Neural progenitor cell (in vitro differentiated cells): ENCODE results near the gene DCAF4. TPM values are rescaled to one million over a fixed set of nuclear protein-coding genes. Genes with fewer than 3 reads are reported as not detected.

ENCODE experiments used
- DNase-seq: peaks from one replicate; pipeline ENCODE4 v3.0.0-alpha.2; 2016; ENCODE audit warnings: low spot score
- H2AFZ ChIP-seq: fragments of 200-600 bp; sonication (generic); replicated peaks from 2 replicates; pipeline ENCODE4 v1.6.1; 2016; ENCODE audit warnings: antibody characterized with exemption
- H3F3A ChIP-seq: fragments of 200-600 bp; sonication (generic); 2 replicates; pipeline ENCODE4 v1.6.1; 2016; ENCODE audit warnings: antibody characterized with exemption, low read depth
- H3K27ac ChIP-seq: fragments of 200-600 bp; sonication (generic); 2 replicates; pipeline ENCODE4 v1.5.1; 2016; ENCODE audit warnings: mild to moderate bottlenecking
- H3K27me3 ChIP-seq: fragments of 200-600 bp; sonication (generic); 2 replicates; pipeline ENCODE4 v1.6.1; 2016; ENCODE audit warnings: mild to moderate bottlenecking, moderate library complexity
- H3K36me3 ChIP-seq: fragments of 200-600 bp; sonication (generic); 2 replicates; pipeline ENCODE4 v1.5.1; 2016
- H3K4me1 ChIP-seq: fragments of 200-600 bp; sonication (generic); 2 replicates; pipeline ENCODE4 v1.6.1; 2016; ENCODE audit warnings: mixed run types
- H3K4me2 ChIP-seq: fragments of 200-600 bp; sonication (generic); 2 replicates; pipeline ENCODE4 v1.6.1; 2016
- H3K4me3 ChIP-seq: fragments of 200-600 bp; sonication (generic); 2 replicates; pipeline ENCODE4 v1.5.1; 2016
- H3K79me2 ChIP-seq: fragments of 200-600 bp; sonication (generic); 2 replicates; pipeline ENCODE4 v1.6.1; 2016; ENCODE audit warnings: low read depth
- H3K9ac ChIP-seq: fragments of 200-600 bp; sonication (generic); 2 replicates; pipeline ENCODE4 v1.6.1; 2016
- H3K9me3 ChIP-seq: fragments of 200-600 bp; sonication (generic); 2 replicates; pipeline ENCODE4 v1.5.1; 2016; ENCODE audit warnings: low read depth
- H4K20me1 ChIP-seq: fragments of 200-600 bp; sonication (generic); 2 replicates; pipeline ENCODE4 v1.6.1; 2016; ENCODE audit warnings: low read depth
- H3K27ac Mint-ChIP-seq: 3 replicates; pipeline ENCODE4 v1.8.0; 2021; ENCODE audit warnings: mixed read lengths
- H3K27me3 Mint-ChIP-seq: 2 replicates; pipeline ENCODE4 v1.8.0; 2022; ENCODE audit warnings: low read depth, mild to moderate bottlenecking, inconsistent platforms, moderate library complexity, mixed read lengths; ENCODE audit not compliant: insufficient read depth
- H3K36me3 Mint-ChIP-seq: 3 replicates; pipeline ENCODE4 v1.8.0; 2021; ENCODE audit warnings: mixed read lengths
- H3K4me1 Mint-ChIP-seq: 3 replicates; pipeline ENCODE4 v1.8.0; 2021; ENCODE audit warnings: mixed read lengths
- H3K4me3 Mint-ChIP-seq: 3 replicates; pipeline ENCODE4 v1.8.0; 2021; ENCODE audit warnings: mild to moderate bottlenecking, moderate library complexity, mixed read lengths
- H3K9me3 Mint-ChIP-seq: 3 replicates; pipeline ENCODE4 v1.8.0; 2020; ENCODE audit warnings: mixed read lengths
- CTCF ChIP-seq: fragments of 200-600 bp; sonication (generic); IDR thresholded peaks from 2 replicates; pipeline ENCODE4 v1.5.1; 2017; ENCODE audit warnings: antibody characterized with exemption, mild to moderate bottlenecking
- EZH2 ChIP-seq: fragments of 200-600 bp; sonication (generic); IDR thresholded peaks from 2 replicates; pipeline ENCODE4 v1.6.1; 2017; ENCODE audit warnings: antibody characterized with exemption, mild to moderate bottlenecking, moderate library complexity
- EZH2phosphoT487 ChIP-seq: fragments of 200-600 bp; sonication (generic); IDR thresholded peaks from 2 replicates; pipeline ENCODE4 v1.6.1; 2017; ENCODE audit warnings: antibody characterized with exemption
- total RNA-seq: library from RNA; depleted of rRNA; stranded (reverse); fragments of >200 nt; gene quantifications from 2 replicates; pipeline ENCODE4 v1.2.3, GENCODE V29; 2015; ENCODE audit warnings: low replicate concordance

DCAF4 gene
- total RNA-seq, 1 donor from 2014 or later: 3.7 TPM

DNA sequence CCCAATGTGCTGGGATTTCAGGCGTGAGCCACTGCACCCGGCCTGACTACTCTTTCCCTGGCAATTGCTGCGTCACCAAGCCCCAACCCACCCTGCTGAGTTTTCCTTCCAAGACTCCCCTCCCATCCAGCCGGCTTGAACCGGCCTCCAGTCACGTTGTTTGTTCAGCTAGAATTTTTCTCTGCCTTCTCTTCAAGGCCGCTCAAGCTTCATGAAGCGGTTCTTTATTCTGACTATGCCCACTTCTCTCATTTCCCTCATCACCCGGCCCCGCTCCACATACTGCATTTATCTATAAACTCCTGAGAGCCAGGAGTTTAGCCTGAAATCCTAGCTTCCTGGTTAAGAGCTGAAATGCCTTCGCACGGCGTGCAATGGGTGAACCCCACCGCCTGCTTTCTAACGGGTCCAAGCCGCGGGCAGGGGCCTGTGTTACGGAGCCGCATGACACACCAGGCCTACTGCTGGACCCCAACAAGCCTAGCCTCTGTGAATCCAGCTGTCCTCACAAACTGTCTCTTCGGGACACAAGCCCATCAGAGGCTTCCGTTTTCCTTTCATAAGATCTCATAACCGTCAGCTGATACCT lies 999 bp upstream of the DCAF4 start:
- no peak for TF ChIP-seq EZH2
- TF ChIP-seq EZH2phosphoT487: no peak
- TF ChIP-seq CTCF: no peak
- Mint-ChIP-seq H3K27me3 (peaks cover 4% of the 10 kb centered on the region), H3K4me1 (peaks cover 10% of the 10 kb centered on the region), H3K36me3 (no peaks in the 10 kb centered on the region), H3K27ac (no peak overlapping the region), H3K9me3 (no peaks in the 10 kb centered on the region), H3K4me3 (peak overlapping the region; percentile 93)
- no peak for DNase-seq
- H3K4me1 ChIP-seq: no peaks in the 10 kb centered on the region
- H3K4me2 ChIP-seq: peak overlapping the region; percentile 91
- H3K27ac ChIP-seq: no peak overlapping the region
- H3K79me2 ChIP-seq: no peaks in the 10 kb centered on the region
- no peaks in the 10 kb centered on the region for H3K36me3 ChIP-seq
- H3K27me3 ChIP-seq: peaks cover 25% of the 10 kb centered on the region
- no peaks in the 10 kb centered on the region for H3K9me3 ChIP-seq
- peak overlapping the region; percentile 78 for H2AFZ ChIP-seq
- no peak overlapping the region for H3K9ac ChIP-seq
- H4K20me1 ChIP-seq: no peaks in the 10 kb centered on the region
- H3K4me3 ChIP-seq: peak overlapping the region; percentile 59
- no peaks in the 10 kb centered on the region for H3F3A ChIP-seq

DNA sequence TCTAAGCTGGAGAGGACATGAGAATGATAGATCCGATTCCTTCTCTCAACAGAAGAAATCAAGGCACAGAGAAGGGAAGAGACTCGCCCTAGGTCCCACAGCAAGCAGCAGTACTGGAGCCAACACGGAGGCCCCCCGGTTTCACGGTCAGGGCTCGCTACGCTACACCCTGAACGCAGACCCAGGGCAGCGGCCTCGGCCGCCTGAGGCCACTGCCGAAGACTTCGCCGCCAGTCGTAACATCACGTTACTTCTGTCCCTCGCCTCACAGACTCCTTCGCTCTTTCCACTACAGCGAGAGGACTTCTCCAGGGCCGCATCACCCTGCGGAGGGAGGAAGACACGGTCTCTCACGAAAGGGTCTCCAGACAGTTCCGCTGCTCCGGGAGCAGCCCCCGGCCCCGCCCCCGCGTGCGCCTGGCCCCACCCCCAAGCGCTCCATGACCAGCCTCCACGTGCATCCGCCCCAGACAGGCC lies 411 bp upstream of the DCAF4 start:
- peaks cover 10% of the 10 kb centered on the region for H3K4me1 Mint-ChIP-seq
- peak overlapping the region; percentile 91 for H3K4me2 ChIP-seq
- H3K36me3 Mint-ChIP-seq: no peaks in the 10 kb centered on the region
- peaks cover 4% of the 10 kb centered on the region for H3K27me3 Mint-ChIP-seq
- no peak for DNase-seq
- TF ChIP-seq EZH2phosphoT487 (no peak), EZH2 (no peak), CTCF (no peak)
- H3K27ac ChIP-seq: no peak overlapping the region
- peak overlapping the region; percentile 93 for H3K4me3 Mint-ChIP-seq
- H3K4me1 ChIP-seq: no peaks in the 10 kb centered on the region
- H3K27ac Mint-ChIP-seq: no peak overlapping the region
- H3K79me2 ChIP-seq: no peaks in the 10 kb centered on the region
- no peaks in the 10 kb centered on the region for H3K36me3 ChIP-seq
- H3K9me3 ChIP-seq: no peaks in the 10 kb centered on the region
- H3K9me3 Mint-ChIP-seq: no peaks in the 10 kb centered on the region
- peak overlapping the region; percentile 59 for H3K4me3 ChIP-seq
- peak overlapping the region; percentile 78 for H2AFZ ChIP-seq
- H3K9ac ChIP-seq: no peak overlapping the region
- no peaks in the 10 kb centered on the region for H4K20me1 ChIP-seq
- H3K27me3 ChIP-seq: peaks cover 25% of the 10 kb centered on the region
- no peaks in the 10 kb centered on the region for H3F3A ChIP-seq

GRCh38 chr14:72928872-72929271 lies 2.6 kb downstream of the DCAF4 start:
- Histone ChIP-seq H3F3A (no peaks in the 10 kb centered on the region), H3K27ac (no peak overlapping the region), H2AFZ (no peak overlapping the region), H4K20me1 (no peaks in the 10 kb centered on the region), H3K27me3 (peaks cover 25% of the 10 kb centered on the region), H3K36me3 (no peaks in the 10 kb centered on the region), H3K4me3 (no peak overlapping the region), H3K79me2 (no peaks in the 10 kb centered on the region), H3K4me1 (no peaks in the 10 kb centered on the region), H3K4me2 (no peak overlapping the region), H3K9ac (no peak overlapping the region), H3K9me3 (no peaks in the 10 kb centered on the region)
- no peak overlapping the region for H3K4me3 Mint-ChIP-seq
- DNase-seq: no peak
- H3K4me1 Mint-ChIP-seq: peaks cover 10% of the 10 kb centered on the region
- peaks cover 4% of the 10 kb centered on the region for H3K27me3 Mint-ChIP-seq
- no peak overlapping the region for H3K27ac Mint-ChIP-seq
- TF ChIP-seq EZH2 (no peak), CTCF (no peak), EZH2phosphoT487 (no peak)
- no peaks in the 10 kb centered on the region for H3K36me3 Mint-ChIP-seq
- H3K9me3 Mint-ChIP-seq: no peaks in the 10 kb centered on the region
